Activated CD8-positive, alpha-beta memory T cell treated with anti-CD3 and anti-CD28 coated beads, Interleukin-2, amount 50 U/mL, for 4 hours (primary cell): Measurements from ENCODE around the gene MORN2.
"Not testable (repeated sequence)": the region's sequence is repeated elsewhere in the genome, so short reads cannot be mapped to it uniquely, and the experiment has no call there.

Source experiments
- DNase-seq: peaks from one replicate; pipeline ENCODE4 v3.0.0-alpha.2; 2020

Gene MORN2

GRCh38 chr2:38875576-38876367, at the start of gene MORN2, which contains the start of gene DHX57:
TSS of gene MORN2 (plus strand) at chr2:38875976.
TSS of gene DHX57 (minus strand) at chr2:38875934. CDS start at chr2:38868405, 7,529 bp downstream.
- peak; percentile 82 for DNase-seq

- DNase-seq = not testable (repeated sequence)
Measured at GRCh38 chr2:38827539-38828145, 48.1 kb upstream of the MORN2 start.

- DNase-seq = no peak
Measured at GRCh38 chr2:38828460-38828859, 47.3 kb upstream of the MORN2 start.

GRCh38 chr2:38829971-38830370, 45.8 kb upstream of the MORN2 start:
- DNase-seq = no peak

GRCh38 chr2:38830526-38831159, 45.1 kb upstream of the MORN2 start:
- no peak for DNase-seq

- no peak for DNase-seq
Measured at GRCh38 chr2:38835015-38835601, 40.7 kb upstream of the MORN2 start.

- no peak for DNase-seq
Measured at GRCh38 chr2:38835990-38836389, 39.8 kb upstream of the MORN2 start.

DNA sequence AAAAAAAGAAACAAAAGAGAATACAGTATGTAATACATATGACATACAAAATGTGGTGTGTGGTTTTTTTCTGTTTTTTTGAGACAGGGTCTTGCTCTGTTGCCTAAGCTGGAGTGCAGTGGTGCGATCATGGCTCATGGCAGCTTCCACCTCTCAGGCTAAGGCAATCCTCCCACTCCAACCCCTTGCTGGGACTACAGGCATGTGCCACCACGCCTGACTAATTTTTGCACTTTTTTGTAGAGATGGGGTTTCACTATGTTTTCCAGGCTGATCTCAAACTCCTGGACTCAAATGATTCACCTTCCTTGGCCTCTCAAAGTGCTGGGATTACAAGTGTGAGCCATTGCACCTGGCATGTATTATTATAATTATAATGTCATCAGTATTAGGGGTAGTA, 39.0 kb upstream of the MORN2 start:
- no peak for DNase-seq

DNA sequence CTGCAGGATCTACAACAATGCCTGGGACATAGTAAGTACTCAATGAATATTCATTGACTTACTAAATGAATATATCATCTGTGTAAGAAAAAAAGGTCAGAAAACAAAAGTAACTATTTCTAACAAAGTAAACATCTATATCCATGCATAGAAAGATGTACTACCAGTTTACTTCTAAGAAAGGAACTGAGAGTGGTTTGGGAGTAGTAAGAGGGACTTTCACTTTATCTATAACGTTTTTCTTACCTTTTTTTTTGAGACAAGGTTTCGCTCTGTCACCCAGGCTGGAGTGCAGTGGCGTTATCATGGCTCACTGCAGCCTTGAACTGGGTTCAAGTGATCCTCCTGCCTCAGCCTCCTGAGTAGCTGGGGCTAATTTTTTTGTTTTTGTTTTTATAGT, 25.7 kb upstream of the MORN2 start:
- no peak for DNase-seq

DNA sequence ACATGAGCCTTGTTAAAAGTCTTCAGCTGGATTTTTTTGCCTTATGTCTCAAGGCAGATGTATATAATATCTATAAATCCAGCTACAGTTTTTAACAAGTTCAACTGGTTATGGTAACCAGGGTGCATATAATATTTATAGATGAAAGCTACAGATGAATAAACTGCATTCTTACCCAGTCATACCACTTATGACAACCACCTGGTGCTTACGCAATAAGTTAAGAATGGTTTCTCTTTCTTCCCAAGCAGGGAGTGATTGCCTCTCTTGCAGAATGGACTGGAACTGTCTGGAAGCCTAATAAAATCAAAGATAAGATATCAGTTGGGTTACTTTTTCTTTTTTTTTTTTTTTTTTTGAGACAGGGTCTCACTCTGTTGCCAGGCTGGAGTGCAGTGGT, 19.6 kb upstream of the MORN2 start:
- no peak for DNase-seq

DNA sequence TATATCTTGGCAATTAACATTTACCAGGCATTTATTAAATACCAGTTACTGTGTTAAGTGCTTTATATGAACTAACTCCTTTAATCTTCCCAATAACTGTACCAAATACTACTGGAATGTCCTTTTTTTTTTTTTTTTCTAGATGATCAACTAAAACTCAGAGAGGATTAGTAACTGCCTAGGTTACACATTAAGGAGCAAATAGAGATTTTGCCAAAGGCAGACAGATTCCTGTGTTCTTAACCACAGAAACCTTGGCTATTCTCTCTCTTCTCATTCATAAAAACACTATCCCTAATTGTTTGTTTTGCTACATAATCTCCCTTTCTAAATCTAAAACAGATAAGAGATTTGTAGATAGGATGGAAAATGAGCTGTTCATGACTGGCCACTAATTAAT, 13.3 kb upstream of the MORN2 start:
- DNase-seq = no peak

GRCh38 chr2:38863061-38863695, 12.6 kb upstream of the MORN2 start:
- no peak for DNase-seq

DNA sequence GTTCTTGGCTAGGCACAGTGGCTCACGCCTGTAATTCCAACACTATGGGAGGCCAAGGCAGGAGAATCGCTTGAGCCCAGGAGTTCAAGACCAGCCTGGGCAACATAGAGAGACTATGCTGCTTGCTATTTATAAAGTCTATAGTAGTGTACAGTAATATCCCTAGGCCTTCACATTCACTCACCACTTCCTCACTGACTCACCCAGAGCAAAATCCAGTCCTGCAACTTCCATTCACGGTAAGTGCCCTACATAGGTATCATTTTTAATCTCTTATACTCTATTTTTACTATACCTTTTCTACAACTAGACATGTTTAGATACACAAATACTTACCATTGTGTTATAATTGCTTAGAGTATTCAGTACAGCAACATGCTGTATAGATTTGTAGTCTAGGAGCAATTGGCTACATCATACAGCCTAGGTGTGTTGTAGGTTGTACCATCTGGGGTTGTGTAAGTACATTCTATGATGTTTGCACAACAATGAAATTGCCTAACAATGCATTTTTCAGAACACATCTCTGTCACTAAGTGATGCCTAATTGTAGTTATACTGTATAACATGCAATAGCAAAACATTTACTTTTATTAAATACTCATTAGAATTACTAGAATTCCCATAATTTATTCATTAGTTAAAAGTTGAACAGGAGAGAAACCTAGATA, 8.9 kb upstream of the MORN2 start:
- DNase-seq = no peak

- no peak for DNase-seq
Measured at GRCh38 chr2:38871432-38871831, 4.3 kb upstream of the MORN2 start.

GRCh38 chr2:38873763-38874162, 2.0 kb upstream of the MORN2 start:
- no peak for DNase-seq

- no peak for DNase-seq
Measured at GRCh38 chr2:38875227-38875575, 575 bp upstream of the MORN2 start.

DNA sequence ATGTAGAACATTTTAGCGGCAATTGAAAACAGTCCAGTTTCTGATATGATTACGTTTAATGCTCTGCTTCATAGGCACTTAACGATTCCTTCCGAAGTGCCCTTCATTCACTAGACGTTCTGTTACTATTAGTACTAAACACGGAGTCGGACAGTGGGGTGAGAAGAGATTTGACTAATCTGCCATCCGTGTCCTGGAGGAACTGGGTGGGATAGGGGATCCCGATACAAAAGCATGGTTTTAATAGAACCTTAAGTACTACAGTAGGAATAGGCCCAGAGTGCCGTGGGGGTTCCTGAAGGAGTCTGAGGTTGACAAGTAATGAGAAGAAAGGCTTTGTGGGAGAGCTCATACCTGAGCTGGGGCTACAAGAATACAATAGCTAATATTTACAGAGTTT, 631 bp downstream of the MORN2 start:
- DNase-seq = no peak

DNA sequence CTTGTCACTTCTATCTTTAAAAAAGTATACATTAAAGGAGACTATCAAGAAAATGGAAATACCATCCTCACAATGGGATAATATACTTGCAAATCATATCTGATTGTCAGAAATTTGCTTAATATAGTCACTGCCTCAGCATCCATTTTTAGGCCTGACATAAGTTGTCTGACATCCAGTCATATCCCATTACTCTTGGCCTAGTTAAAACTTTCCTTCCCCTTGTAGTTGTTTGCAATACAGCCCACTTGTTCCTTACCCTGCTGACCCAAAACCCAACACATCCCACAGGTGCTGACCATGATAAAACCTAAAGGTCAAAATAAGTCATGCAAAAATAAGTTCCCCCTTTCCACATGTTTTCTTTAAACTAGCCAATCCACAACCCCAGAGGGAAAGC, 10.3 kb downstream of the MORN2 start:
- DNase-seq = no peak

DNA sequence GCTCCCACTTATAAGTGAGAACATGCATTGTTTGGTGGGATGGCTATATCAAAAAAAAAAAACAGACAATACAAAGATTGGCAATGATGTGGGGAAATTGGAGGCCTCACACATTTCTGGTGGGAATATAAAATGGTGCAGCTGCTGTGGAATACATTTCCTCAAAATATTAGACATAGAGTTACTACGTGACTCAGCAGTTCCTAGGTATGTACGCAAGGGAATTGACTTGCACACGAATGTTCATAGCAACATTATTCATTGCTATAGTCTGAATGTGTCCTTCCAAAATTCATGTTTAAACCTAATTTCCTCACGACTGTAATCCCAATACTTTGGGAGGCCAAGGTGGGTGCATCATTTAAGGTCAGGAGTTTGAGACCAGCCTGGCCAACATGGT, 11.6 kb downstream of the MORN2 start:
- no peak for DNase-seq

DNA sequence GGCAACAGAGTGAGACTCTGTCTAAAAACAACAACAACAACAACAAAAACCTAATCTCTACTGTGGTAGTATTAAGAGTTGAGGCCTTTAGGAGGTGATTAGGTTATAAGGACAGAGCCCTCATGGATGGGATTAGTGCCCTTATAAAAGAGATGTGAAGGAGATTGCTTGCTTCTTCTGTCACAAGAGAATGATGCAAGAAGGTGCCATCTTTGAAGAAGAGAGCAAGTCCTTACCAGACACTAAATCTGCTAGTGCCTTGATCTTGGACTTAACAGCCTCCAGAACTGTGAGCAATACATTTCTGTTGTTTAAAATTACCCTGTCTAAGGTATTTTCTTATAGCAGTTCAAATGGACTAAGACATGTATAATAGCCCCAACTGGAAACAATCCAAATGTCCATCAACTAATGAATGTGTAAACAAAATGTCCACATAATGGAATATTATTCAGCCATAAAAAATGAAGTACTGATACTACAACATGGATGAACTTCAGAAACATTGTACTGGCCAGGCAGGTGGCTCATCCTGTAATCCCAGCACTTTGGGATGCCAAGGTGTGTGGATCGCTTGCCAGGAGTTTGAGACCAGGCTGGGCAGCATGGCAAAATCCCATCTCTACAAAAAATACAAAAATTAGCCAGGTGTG, 12.3 kb downstream of the MORN2 start:
- DNase-seq = no peak

DNA sequence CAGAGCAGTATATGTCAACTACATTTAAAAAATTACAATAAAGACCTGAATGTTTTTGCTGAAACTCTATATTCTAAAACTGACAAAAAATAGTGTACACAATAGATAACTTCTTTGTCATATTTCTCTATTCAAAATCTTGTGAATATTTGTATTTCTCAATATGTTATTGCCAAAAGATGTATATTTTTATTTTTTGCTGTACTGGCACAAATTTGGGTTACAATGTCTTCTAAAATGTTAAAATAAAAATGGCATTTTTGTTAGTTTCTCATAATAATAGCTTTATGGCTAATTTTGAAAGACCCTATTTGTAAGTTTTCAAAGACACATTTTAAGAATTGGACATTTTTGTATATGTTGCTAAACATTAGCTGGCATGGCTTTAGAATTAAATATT, 13.3 kb downstream of the MORN2 start:
- DNase-seq = no peak

DNA sequence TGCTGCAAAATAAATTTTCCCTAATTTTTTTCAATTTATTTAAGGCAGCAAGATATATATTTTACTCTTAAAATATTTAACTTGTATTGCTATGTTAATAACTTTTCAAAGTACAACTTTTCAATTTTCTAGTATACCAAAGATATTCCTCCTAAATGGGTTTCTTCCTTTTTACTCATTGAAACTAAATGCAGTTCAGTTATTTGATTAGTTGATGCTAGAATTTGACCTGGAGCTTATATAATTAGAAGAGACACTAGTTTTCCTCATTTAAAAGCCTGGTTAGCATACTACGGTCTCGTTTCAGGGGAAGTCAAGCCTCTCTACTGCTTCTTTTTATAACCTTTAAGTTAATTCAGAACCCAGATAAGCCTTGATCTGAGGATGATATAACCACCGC, 13.8 kb downstream of the MORN2 start, which contains the start of gene ARHGEF33:
TSS of gene ARHGEF33 (plus strand) at position 301 of the 400 bp plus-strand sequence. CDS start 29,573 bp downstream, outside the sequence.
- no peak for DNase-seq
